ENCODE data around the gene PARVB.
A peak's percentile ranks its signal among the peaks of the same experiment; 100 is the strongest.

Gene PARVB

GRCh38 chr22:44024288-44024921, at the start of gene PARVB:
PARVB (plus strand) TSS chr22:44024302; CDS start chr22:44024340, 38 bp downstream.
- Histone ChIP-seq H3K4me1 (ENCODE audit: control insufficient read depth in 1 of 2, insufficient read depth in 2 of 2, low read length in 2 of 2) (peaks cover 0 to 13% of the 10 kb centered on the region in 2 donors), H3K4me3 (ENCODE audit: low read depth in 1 of 2, low read length in 2 of 2) (peak within 1 kb of the TSS; percentile 63 to 64), H3K27ac (ENCODE audit: low read length) (peak within 1 kb of the TSS; percentile 82), H3K36me3 (ENCODE audit: control insufficient read depth in 1 of 2, insufficient read depth in 2 of 2, low read length in 2 of 2) (no peaks in the 10 kb centered on the region), H3K27me3 (ENCODE audit: low read depth, low read length) (no peaks in the 10 kb centered on the region), H3K9me3 (ENCODE audit: control insufficient read depth in 1 of 2, low read length in 2 of 2) (no peaks in the 10 kb centered on the region)

GRCh38 chr22:43975041-43975440, 49.1 kb upstream of the PARVB start:
- Histone ChIP-seq H3K9me3 (ENCODE audit: control insufficient read depth in 1 of 2, low read length in 2 of 2) (no peaks in the 10 kb centered on the region), H3K27ac (ENCODE audit: low read length) (no peak overlapping the region), H3K36me3 (ENCODE audit: control insufficient read depth in 1 of 2, insufficient read depth in 2 of 2, low read length in 2 of 2) (peaks cover 71 to 94% of the 10 kb centered on the region in 2 donors), H3K27me3 (ENCODE audit: low read depth, low read length) (no peaks in the 10 kb centered on the region), H3K4me1 (ENCODE audit: control insufficient read depth in 1 of 2, insufficient read depth in 2 of 2, low read length in 2 of 2) (no peaks in the 10 kb centered on the region), H3K4me3 (ENCODE audit: low read depth in 1 of 2, low read length in 2 of 2) (no peak overlapping the region)

GRCh38 chr22:43976861-43977795, 47.0 kb upstream of the PARVB start:
- Histone ChIP-seq H3K9me3 (ENCODE audit: control insufficient read depth in 1 of 2, low read length in 2 of 2) (no peaks in the 10 kb centered on the region), H3K27ac (ENCODE audit: low read length) (no peak overlapping the region), H3K4me3 (ENCODE audit: low read depth in 1 of 2, low read length in 2 of 2) (no peak overlapping the region), H3K4me1 (ENCODE audit: control insufficient read depth in 1 of 2, insufficient read depth in 2 of 2, low read length in 2 of 2) (no peaks in the 10 kb centered on the region), H3K27me3 (ENCODE audit: low read depth, low read length) (no peaks in the 10 kb centered on the region), H3K36me3 (ENCODE audit: control insufficient read depth in 1 of 2, insufficient read depth in 2 of 2, low read length in 2 of 2) (peaks cover 76 to 92% of the 10 kb centered on the region in 2 donors)

- no peak overlapping the region for H3K4me3 ChIP-seq (ENCODE audit: low read depth in 1 of 2, low read length in 2 of 2)
- H3K27me3 ChIP-seq (ENCODE audit: low read depth, low read length): no peaks in the 10 kb centered on the region
- H3K9me3 ChIP-seq (ENCODE audit: control insufficient read depth in 1 of 2, low read length in 2 of 2): no peaks in the 10 kb centered on the region
- peaks cover 67 to 85% of the 10 kb centered on the region in 2 donors for H3K36me3 ChIP-seq (ENCODE audit: control insufficient read depth in 1 of 2, insufficient read depth in 2 of 2, low read length in 2 of 2)
- H3K27ac ChIP-seq (ENCODE audit: low read length): no peak overlapping the region
- H3K4me1 ChIP-seq (ENCODE audit: control insufficient read depth in 1 of 2, insufficient read depth in 2 of 2, low read length in 2 of 2): no peaks in the 10 kb centered on the region
These were observed 45.5 kb upstream of the PARVB start for GRCh38 chr22:43978558-43978957.

GRCh38 chr22:43980579-43980978, 43.5 kb upstream of the PARVB start:
- H3K27ac ChIP-seq (ENCODE audit: low read length): no peak overlapping the region
- no peak overlapping the region for H3K4me3 ChIP-seq (ENCODE audit: low read depth in 1 of 2, low read length in 2 of 2)
- H3K27me3 ChIP-seq (ENCODE audit: low read depth, low read length): no peaks in the 10 kb centered on the region
- no peaks in the 10 kb centered on the region for H3K9me3 ChIP-seq (ENCODE audit: control insufficient read depth in 1 of 2, low read length in 2 of 2)
- H3K36me3 ChIP-seq (ENCODE audit: control insufficient read depth in 1 of 2, insufficient read depth in 2 of 2, low read length in 2 of 2): peaks cover 67 to 81% of the 10 kb centered on the region in 2 donors
- no peaks in the 10 kb centered on the region for H3K4me1 ChIP-seq (ENCODE audit: control insufficient read depth in 1 of 2, insufficient read depth in 2 of 2, low read length in 2 of 2)

GRCh38 chr22:43980996-43981395, 43.1 kb upstream of the PARVB start:
- H3K27me3 ChIP-seq (ENCODE audit: low read depth, low read length): no peaks in the 10 kb centered on the region
- no peaks in the 10 kb centered on the region for H3K9me3 ChIP-seq (ENCODE audit: control insufficient read depth in 1 of 2, low read length in 2 of 2)
- H3K4me3 ChIP-seq (ENCODE audit: low read depth in 1 of 2, low read length in 2 of 2): no peak overlapping the region
- peaks cover 63 to 78% of the 10 kb centered on the region in 2 donors for H3K36me3 ChIP-seq (ENCODE audit: control insufficient read depth in 1 of 2, insufficient read depth in 2 of 2, low read length in 2 of 2)
- no peak overlapping the region for H3K27ac ChIP-seq (ENCODE audit: low read length)
- no peaks in the 10 kb centered on the region for H3K4me1 ChIP-seq (ENCODE audit: control insufficient read depth in 1 of 2, insufficient read depth in 2 of 2, low read length in 2 of 2)

- Histone ChIP-seq H3K4me3 (ENCODE audit: low read depth in 1 of 2, low read length in 2 of 2) (no peak overlapping the region), H3K27me3 (ENCODE audit: low read depth, low read length) (no peaks in the 10 kb centered on the region), H3K9me3 (ENCODE audit: control insufficient read depth in 1 of 2, low read length in 2 of 2) (no peaks in the 10 kb centered on the region), H3K27ac (ENCODE audit: low read length) (no peak overlapping the region), H3K36me3 (ENCODE audit: control insufficient read depth in 1 of 2, insufficient read depth in 2 of 2, low read length in 2 of 2) (peaks cover 53 to 62% of the 10 kb centered on the region in 2 donors), H3K4me1 (ENCODE audit: control insufficient read depth in 1 of 2, insufficient read depth in 2 of 2, low read length in 2 of 2) (peaks cover 0 to 4% of the 10 kb centered on the region in 2 donors)
These were observed 40.3 kb upstream of the PARVB start for GRCh38 chr22:43983808-43984207.

GRCh38 chr22:43985532-43985931, 38.6 kb upstream of the PARVB start:
- Histone ChIP-seq H3K9me3 (ENCODE audit: control insufficient read depth in 1 of 2, low read length in 2 of 2) (no peaks in the 10 kb centered on the region), H3K4me1 (ENCODE audit: control insufficient read depth in 1 of 2, insufficient read depth in 2 of 2, low read length in 2 of 2) (peaks cover 0 to 5% of the 10 kb centered on the region in 2 donors), H3K27me3 (ENCODE audit: low read depth, low read length) (no peaks in the 10 kb centered on the region), H3K27ac (ENCODE audit: low read length) (no peak overlapping the region), H3K36me3 (ENCODE audit: control insufficient read depth in 1 of 2, insufficient read depth in 2 of 2, low read length in 2 of 2) (peaks cover 52 to 57% of the 10 kb centered on the region in 2 donors), H3K4me3 (ENCODE audit: low read depth in 1 of 2, low read length in 2 of 2) (no peak overlapping the region)

- peaks cover 0 to 5% of the 10 kb centered on the region in 2 donors for H3K4me1 ChIP-seq (ENCODE audit: control insufficient read depth in 1 of 2, insufficient read depth in 2 of 2, low read length in 2 of 2)
- H3K36me3 ChIP-seq (ENCODE audit: control insufficient read depth in 1 of 2, insufficient read depth in 2 of 2, low read length in 2 of 2): peaks cover 61 to 69% of the 10 kb centered on the region in 2 donors
- no peak overlapping the region for H3K4me3 ChIP-seq (ENCODE audit: low read depth in 1 of 2, low read length in 2 of 2)
These were observed 35.8 kb upstream of the PARVB start for GRCh38 chr22:43988116-43988820.

GRCh38 chr22:43988960-43989359, 35.1 kb upstream of the PARVB start:
- Histone ChIP-seq H3K27ac (ENCODE audit: low read length) (no peak overlapping the region), H3K4me3 (ENCODE audit: low read depth in 1 of 2, low read length in 2 of 2) (no peak overlapping the region), H3K4me1 (ENCODE audit: control insufficient read depth in 1 of 2, insufficient read depth in 2 of 2, low read length in 2 of 2) (peaks cover 0 to 5% of the 10 kb centered on the region in 2 donors), H3K27me3 (ENCODE audit: low read depth, low read length) (no peaks in the 10 kb centered on the region), H3K9me3 (ENCODE audit: control insufficient read depth in 1 of 2, low read length in 2 of 2) (no peaks in the 10 kb centered on the region), H3K36me3 (ENCODE audit: control insufficient read depth in 1 of 2, insufficient read depth in 2 of 2, low read length in 2 of 2) (peaks cover 60 to 65% of the 10 kb centered on the region in 2 donors)

More at GRCh38 chr22:43988116-43988820, 35.8 kb upstream of the PARVB start:
- Histone ChIP-seq H3K27ac (ENCODE audit: low read length) (no peak overlapping the region), H3K27me3 (ENCODE audit: low read depth, low read length) (no peaks in the 10 kb centered on the region), H3K9me3 (ENCODE audit: control insufficient read depth in 1 of 2, low read length in 2 of 2) (no peaks in the 10 kb centered on the region)

- H3K4me1 ChIP-seq (ENCODE audit: control insufficient read depth in 1 of 2, insufficient read depth in 2 of 2, low read length in 2 of 2): peaks cover 0 to 5% of the 10 kb centered on the region in 2 donors
- H3K27ac ChIP-seq (ENCODE audit: low read length): no peak overlapping the region
- H3K36me3 ChIP-seq (ENCODE audit: control insufficient read depth in 1 of 2, insufficient read depth in 2 of 2, low read length in 2 of 2): peaks cover 66 to 69% of the 10 kb centered on the region in 2 donors
- H3K27me3 ChIP-seq (ENCODE audit: low read depth, low read length): no peaks in the 10 kb centered on the region
- H3K4me3 ChIP-seq (ENCODE audit: low read depth in 1 of 2, low read length in 2 of 2): no peak overlapping the region
- no peaks in the 10 kb centered on the region for H3K9me3 ChIP-seq (ENCODE audit: control insufficient read depth in 1 of 2, low read length in 2 of 2)
These were observed 34.1 kb upstream of the PARVB start for GRCh38 chr22:43990044-43990443.

Measured in muscle layer of duodenum (tissue), 2 donors.